Mesenchymal stem cell (in vitro differentiated cells and primary cell): Measurements from ENCODE around the gene GLI2.

Source experiments
- DNase-seq: peaks from one replicate; pipeline ENCODE4 v3.0.0-alpha.2; 2013
- H2AFZ ChIP-seq: one replicate; pipeline ENCODE4 v1.6.1; 2013; ENCODE audit warnings: low read depth, mild to moderate bottlenecking, control low read depth, inconsistent platforms, low read length, moderate library complexity
- H2AK5ac ChIP-seq: 2 replicates; pipeline ENCODE4 v1.6.1; 2013; ENCODE audit warnings: low read length, moderate library complexity, mild to moderate bottlenecking, inconsistent platforms; ENCODE audit not compliant: severe bottlenecking
- H2BK120ac ChIP-seq: one replicate; pipeline ENCODE4 v1.6.1; 2013; ENCODE audit warnings: low read depth, mild to moderate bottlenecking, inconsistent platforms, low read length, moderate library complexity
- H2BK12ac ChIP-seq, 2 experiments: one replicate each; pipeline ENCODE4 v1.6.1; 2013; ENCODE audit warnings: inconsistent platforms in 2 of 2, low read length in 2 of 2, mild to moderate bottlenecking in 2 of 2, moderate library complexity in 2 of 2, control low read depth in 1 of 2
- H2BK15ac ChIP-seq: one replicate; pipeline ENCODE4 v1.6.1; 2013; ENCODE audit warnings: mild to moderate bottlenecking, low read depth, inconsistent platforms; ENCODE audit not compliant: poor library complexity, severe bottlenecking
- H2BK5ac ChIP-seq: 2 replicates; pipeline ENCODE4 v1.6.1; 2013; ENCODE audit warnings: low read depth, mild to moderate bottlenecking, low read length, control low read depth, inconsistent platforms; ENCODE audit not compliant: poor library complexity, severe bottlenecking
- H3K14ac ChIP-seq, 2 experiments: one replicate each; pipeline ENCODE4 v1.6.1; 2013; ENCODE audit warnings: inconsistent platforms in 2 of 2, low read length in 2 of 2, control low read depth in 1 of 2, mild to moderate bottlenecking in 1 of 2, moderate library complexity in 1 of 2
- H3K18ac ChIP-seq, 2 experiments: one replicate each; pipeline ENCODE4 v1.6.1; 2013; ENCODE audit warnings: inconsistent platforms in 2 of 2, low read length in 2 of 2, control low read depth in 1 of 2, low read depth in 1 of 2, mild to moderate bottlenecking in 1 of 2
- H3K23ac ChIP-seq, 2 experiments: one replicate each; pipeline ENCODE4 v1.6.1; 2013; ENCODE audit warnings: inconsistent platforms in 2 of 2, low read length in 2 of 2, mild to moderate bottlenecking in 2 of 2, moderate library complexity in 2 of 2, control low read depth in 1 of 2
- H3K27ac ChIP-seq: 2 replicates; pipeline ENCODE4 v1.5.1; 2013; ENCODE audit warnings: mild to moderate bottlenecking, moderate library complexity, low read length, control low read depth, inconsistent platforms; ENCODE audit not compliant: poor library complexity, severe bottlenecking
- H3K27me3 ChIP-seq, 2 experiments: 2 replicates each; pipeline versions ENCODE4 v1.6.1 to v1.7.0; 2013; ENCODE audit warnings: low read length in 2 of 2, mild to moderate bottlenecking in 2 of 2, moderate library complexity in 2 of 2, control low read depth in 1 of 2, inconsistent platforms in 1 of 2; ENCODE audit not compliant: control insufficient read depth in 1 of 2, insufficient read depth in 1 of 2
- H3K36me3 ChIP-seq, 2 experiments: 2 replicates each; pipeline versions ENCODE4 v1.6.1 to v1.7.0; 2013; ENCODE audit warnings: low read length in 2 of 2, control low read depth in 1 of 2, inconsistent platforms in 1 of 2, low read depth in 1 of 2, mild to moderate bottlenecking in 1 of 2; ENCODE audit not compliant: insufficient read depth in 2 of 2, control insufficient read depth in 1 of 2
- H3K4ac ChIP-seq, 2 experiments: one replicate each; pipeline ENCODE4 v1.6.1; 2013; ENCODE audit warnings: inconsistent platforms in 2 of 2, low read length in 2 of 2, mild to moderate bottlenecking in 2 of 2, moderate library complexity in 2 of 2, control low read depth in 1 of 2, low read depth in 1 of 2
- H3K4me1 ChIP-seq: 2 replicates; pipeline ENCODE4 v1.6.1; 2013; ENCODE audit warnings: low read depth, low read length, control low read depth; ENCODE audit not compliant: control insufficient read depth, insufficient read depth
- H3K4me2 ChIP-seq: 2 replicates; pipeline ENCODE4 v1.6.1; 2013; ENCODE audit warnings: low read length, mild to moderate bottlenecking, inconsistent platforms; ENCODE audit not compliant: poor library complexity, severe bottlenecking
- H3K4me3 ChIP-seq, 2 experiments: 2 replicates each; pipeline versions ENCODE4 v1.5.1 to v1.7.0; 2013; ENCODE audit warnings: low read length in 2 of 2, mild to moderate bottlenecking in 2 of 2, control low read depth in 1 of 2, low read depth in 1 of 2; ENCODE audit not compliant: insufficient read depth in 1 of 2
- H3K79me1 ChIP-seq: replicated peaks from 2 replicates; pipeline ENCODE4 v1.6.1; 2013; ENCODE audit warnings: mild to moderate bottlenecking, control low read depth, low read length, inconsistent platforms; ENCODE audit not compliant: poor library complexity, severe bottlenecking
- H3K9ac ChIP-seq: 2 replicates; pipeline ENCODE4 v1.7.0; 2013; ENCODE audit warnings: mild to moderate bottlenecking, low read length, moderate library complexity
- H3K9me3 ChIP-seq: 2 replicates; pipeline ENCODE4 v1.7.0; 2013; ENCODE audit warnings: mild to moderate bottlenecking, low read length; ENCODE audit not compliant: control insufficient read depth
- H4K8ac ChIP-seq: one replicate; pipeline ENCODE4 v1.6.1; 2013; ENCODE audit warnings: inconsistent platforms, mild to moderate bottlenecking, low read length, moderate library complexity
- H4K91ac ChIP-seq: one replicate; pipeline ENCODE4 v1.6.1; 2013; ENCODE audit warnings: mild to moderate bottlenecking, low read length, inconsistent platforms
- WGBS: methylation state at CpG from one replicate; pipeline ENCODE4 v1.1.7; 2013; ENCODE audit warnings: mixed read lengths; 5-methylcytosine and 5-hydroxymethylcytosine counted together

The GLI2 gene

DNA sequence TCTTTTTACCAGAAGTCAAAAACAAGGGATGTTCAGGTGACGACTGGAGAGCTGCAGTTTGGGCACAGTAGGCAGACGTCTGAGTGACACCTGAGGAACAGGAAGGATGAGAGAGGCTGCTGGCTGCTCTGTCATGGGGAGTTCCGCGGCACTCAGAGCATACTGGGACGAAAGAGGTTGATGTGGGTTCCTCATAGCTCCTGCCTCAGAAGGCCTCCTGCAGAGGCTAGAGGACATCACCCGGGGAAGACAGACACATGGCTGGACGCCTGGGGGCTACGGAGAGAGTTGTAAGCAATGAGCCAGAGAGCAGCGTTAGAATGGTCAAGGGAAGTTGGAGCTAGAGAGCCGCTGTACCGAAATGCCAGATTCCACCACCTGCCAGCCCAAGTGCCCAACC lies 45.1 kb upstream of the GLI2 start:
- Histone ChIP-seq H3K18ac (no peak overlapping the region), H3K9ac (no peak overlapping the region), H3K27ac (no peak overlapping the region), H3K23ac (no peak overlapping the region), H3K14ac (no peak overlapping the region), H2AK5ac (no peak overlapping the region), H2BK120ac (no peak overlapping the region), H3K4me1 (peaks cover 3% of the 10 kb centered on the region), H3K79me1 (no peaks in the 10 kb centered on the region), H2BK12ac (no peak overlapping the region), H2AFZ (no peak overlapping the region), H2BK15ac (no peak overlapping the region), H4K91ac (no peak overlapping the region), H3K4me3 (no peak overlapping the region), H3K4me2 (no peak overlapping the region), H2BK5ac (no peak overlapping the region), H3K27me3 (peaks cover 32 to 61% of the 10 kb centered on the region in 2 experiments), H3K9me3 (no peaks in the 10 kb centered on the region), H4K8ac (no peak overlapping the region), H3K4ac (no peak overlapping the region), H3K36me3 (no peaks in the 10 kb centered on the region)
- no peak for DNase-seq
- 80% methylated on average over 11 of the region's 11 CpGs for WGBS

- Histone ChIP-seq H4K8ac (no peak overlapping the region), H3K23ac (no peak overlapping the region), H3K4me2 (no peak overlapping the region), H3K36me3 (no peaks in the 10 kb centered on the region), H3K4me1 (peaks cover 7% of the 10 kb centered on the region), H3K4ac (no peak overlapping the region), H3K27me3 (peaks cover 32 to 57% of the 10 kb centered on the region in 2 experiments), H2BK120ac (no peak overlapping the region), H3K27ac (no peak overlapping the region), H2AK5ac (no peak overlapping the region), H2BK5ac (no peak overlapping the region), H3K9ac (no peak overlapping the region), H2AFZ (no peak overlapping the region), H4K91ac (no peak overlapping the region), H3K79me1 (no peaks in the 10 kb centered on the region), H2BK12ac (no peak overlapping the region), H3K9me3 (no peaks in the 10 kb centered on the region), H3K14ac (no peak overlapping the region), H3K4me3 (no peak overlapping the region), H3K18ac (no peak overlapping the region), H2BK15ac (no peak overlapping the region)
- DNase-seq, result no peak
- WGBS, result 97% methylated on average over 4 of the region's 4 CpGs
These were observed 44.3 kb upstream of the GLI2 start for GRCh38 chr2:120691410-120691809.

GRCh38 chr2:120692691-120693090 lies 43.0 kb upstream of the GLI2 start:
- Histone ChIP-seq H2BK12ac (no peak overlapping the region), H3K27me3 (peaks cover 23 to 48% of the 10 kb centered on the region in 2 experiments), H3K9ac (no peak overlapping the region), H3K4me1 (peaks cover 7% of the 10 kb centered on the region), H3K9me3 (no peaks in the 10 kb centered on the region), H3K79me1 (no peaks in the 10 kb centered on the region), H3K36me3 (no peaks in the 10 kb centered on the region), H3K4ac (no peak overlapping the region), H3K4me3 (no peak overlapping the region), H2BK120ac (no peak overlapping the region), H3K14ac (no peak overlapping the region), H2BK15ac (no peak overlapping the region), H3K18ac (no peak overlapping the region), H2AFZ (no peak overlapping the region), H2BK5ac (no peak overlapping the region), H2AK5ac (no peak overlapping the region), H3K4me2 (no peak overlapping the region), H4K8ac (no peak overlapping the region), H4K91ac (no peak overlapping the region), H3K23ac (no peak overlapping the region), H3K27ac (no peak overlapping the region)
- DNase-seq, result no peak
- WGBS, result 96% methylated on average over 6 of the region's 6 CpGs

GRCh38 chr2:120693121-120693520 lies 42.5 kb upstream of the GLI2 start:
- no peak overlapping the region for H2BK15ac ChIP-seq
- no peak overlapping the region for H3K27ac ChIP-seq
- H3K4me2 ChIP-seq, result no peak overlapping the region
- H2AFZ ChIP-seq, result no peak overlapping the region
- no peak overlapping the region for H3K4ac ChIP-seq
- H2AK5ac ChIP-seq, result no peak overlapping the region
- no peak overlapping the region for H3K4me3 ChIP-seq
- no peaks in the 10 kb centered on the region for H3K9me3 ChIP-seq
- no peaks in the 10 kb centered on the region for H3K36me3 ChIP-seq
- no peak overlapping the region for H2BK5ac ChIP-seq
- H4K91ac ChIP-seq, result no peak overlapping the region
- peaks cover 19 to 48% of the 10 kb centered on the region in 2 experiments for H3K27me3 ChIP-seq
- no peak overlapping the region for H3K18ac ChIP-seq
- WGBS, result 77% methylated on average over 2 of the region's 2 CpGs
- H3K4me1 ChIP-seq, result peaks cover 7% of the 10 kb centered on the region
- no peaks in the 10 kb centered on the region for H3K79me1 ChIP-seq
- no peak overlapping the region for H2BK12ac ChIP-seq
- peak; percentile 43 for DNase-seq
- H4K8ac ChIP-seq, result no peak overlapping the region
- no peak overlapping the region for H2BK120ac ChIP-seq
- no peak overlapping the region for H3K23ac ChIP-seq
- H3K9ac ChIP-seq, result no peak overlapping the region
- H3K14ac ChIP-seq, result no peak overlapping the region
